NT2/D1 (cell line): ENCODE results near the gene TLN1.

ENCODE experiments used
- SUZ12 ChIP-seq: IDR thresholded peaks from 2 replicates; pipeline ENCODE4 v1.6.1; 2011; ENCODE audit not compliant: insufficient read length, insufficient read depth; ENCODE audit errors: extremely low read depth
- YY1 ChIP-seq: IDR thresholded peaks from 2 replicates; pipeline ENCODE4 v1.6.1; 2011; ENCODE audit not compliant: insufficient read length, insufficient read depth
- ZNF274 ChIP-seq: IDR thresholded peaks from 2 replicates; pipeline ENCODE4 v1.6.1; 2011; ENCODE audit warnings: mild to moderate bottlenecking, low read depth, low read length

GRCh38 chr9:35652829-35653209, 79.2 kb downstream of the TLN1 start:
- TF ChIP-seq YY1 (no peak), ZNF274 (no peak), SUZ12 (no peak)
